Measurements from ENCODE around the gene SCUBE3. TPM values are rescaled to one million over a fixed set of nuclear protein-coding genes. Genes with fewer than 3 reads are reported as not detected.
A peak's percentile ranks its signal among the peaks of the same experiment; 100 is the strongest.

SCUBE3 gene
- total and polyA plus RNA-seq, 9 of the 15 experiments (the other 6 are each of a cell fraction or from before 2014, with no cell fraction given): 0.01 to 0.11 TPM; not detected in 7

DNA sequence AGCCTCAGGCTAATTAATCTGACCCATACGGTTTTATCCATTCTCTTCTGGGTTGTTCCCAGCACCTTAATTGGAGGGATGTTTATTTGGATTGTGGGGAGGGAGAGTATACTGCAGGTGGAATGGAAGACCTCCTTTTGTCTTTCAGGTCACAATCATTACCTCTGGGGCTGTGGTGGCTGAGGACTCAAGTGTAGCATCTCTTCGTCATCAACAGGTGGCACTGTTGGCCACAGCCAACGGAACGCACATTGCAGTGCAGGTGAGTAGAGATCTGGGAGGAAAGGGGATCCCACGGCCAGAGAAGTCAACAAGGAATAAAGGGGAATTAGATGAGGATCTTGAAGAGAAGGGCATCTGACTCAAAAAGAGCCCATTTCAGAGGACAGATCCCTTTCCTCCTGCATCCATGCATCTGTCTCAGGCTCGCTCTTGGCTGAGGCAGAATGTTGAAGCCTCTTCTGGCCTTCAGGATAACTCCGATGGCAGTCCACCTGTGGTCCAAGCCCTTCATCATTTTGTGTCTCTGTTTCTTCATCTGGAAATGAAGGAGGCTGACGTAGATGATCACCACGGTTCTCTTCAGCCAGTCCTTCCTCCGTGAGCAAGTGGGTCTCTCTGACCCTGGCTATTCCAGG is 80.7 kb downstream of the SCUBE3 start:
- no TSS peak for BruUV-seq (replicated peaks)
- no peak overlapping the region for H3K27ac ChIP-seq (ENCODE audit: extremely low read depth, low read depth, low read length)
- CTCF ChIA-PET (ENCODE audit: low intra/inter-chr PET ratio): interaction anchor here (0.5 to 2.1 kb wide), 6 partner anchors 33 to 443 kb away, joined by 3 to 9 read pairs (median 7); partner anchors contain the start of genes ARMC12, PPARD and RPL10A
- no peaks in the 10 kb centered on the region; the same call in 2 of the 3 replicates for H3K36me3 ChIP-seq (ENCODE audit: control insufficient read depth, insufficient read depth, low read length)
- H3K9ac ChIP-seq (ENCODE audit: insufficient read depth in 1 of 2, low read depth in 2 of 2, low read length in 2 of 2): no peak overlapping the region
- peak; percentile 91 for FAIRE-seq
- peak; percentile 75 to 85 (median 79) for DNase-seq (ENCODE audit: extremely low read depth in 1 of 4, low spot score in 3 of 4)
- peaks cover 17% of the 10 kb centered on the region for H3K79me2 ChIP-seq (ENCODE audit: control insufficient read depth, insufficient read depth, low read length)
- H3K27me3 ChIP-seq (ENCODE audit: control insufficient read depth in 2 of 2, insufficient read depth in 2 of 2, low read length in 2 of 2): no peaks in the 10 kb centered on the region
- POLR2A ChIA-PET: interaction anchor here (0.8 to 1.6 kb wide), 4 partner anchors 163 to 179 kb away, joined by 3 to 6 read pairs (median 4); partner anchors contain the start of gene RPL10A
- in situ Hi-C loops (cut with MboI): no loop called here
- no peaks in the 10 kb centered on the region for H3K9me1 ChIP-seq (ENCODE audit: control insufficient read depth, insufficient read depth, low read length)
- H3K4me2 ChIP-seq (ENCODE audit: insufficient read depth, low read length): no peak overlapping the region
- peak; percentile 62 for ATAC-seq
- H3K4me3 ChIP-seq: no peak overlapping the region
- 33% methylated on average over 10 of the region's 10 CpGs for WGBS (ENCODE audit: insufficient coverage, low coverage, missing lambda C conversion rate)
- 0 out of 2 replicates have a peak overlapping the region, but pooled peaks have one; percentile 3 for H2AFZ ChIP-seq (ENCODE audit: low read depth, low read length)
- H4K20me1 ChIP-seq (replicated peaks; ENCODE audit: control insufficient read depth, insufficient read depth, low read length): no peaks in the 10 kb centered on the region
- H3K4me1 ChIP-seq (replicated peaks in 1 of 2; ENCODE audit: control insufficient read depth in 2 of 2, insufficient read depth in 2 of 2, low read length in 2 of 2): peaks cover 17 to 21% of the 10 kb centered on the region in 2 experiments
- intact Hi-C loops (cut with micrococcal nuclease): loop anchor here (10.0 kb wide), 2 partner anchors 260 to 660 kb away; no protein-coding TSS in a partner anchor
- no peaks in the 10 kb centered on the region for H3K9me3 ChIP-seq (replicated peaks; ENCODE audit: control insufficient read depth, insufficient read depth, low read depth, low read length)
- TF ChIP-seq MTF1 (CRISPR knock-in tag; IDR thresholded peaks at IDR 0.05; ENCODE audit: borderline replicate concordance): no peak
- TF ChIP-seq, protein P1, sequence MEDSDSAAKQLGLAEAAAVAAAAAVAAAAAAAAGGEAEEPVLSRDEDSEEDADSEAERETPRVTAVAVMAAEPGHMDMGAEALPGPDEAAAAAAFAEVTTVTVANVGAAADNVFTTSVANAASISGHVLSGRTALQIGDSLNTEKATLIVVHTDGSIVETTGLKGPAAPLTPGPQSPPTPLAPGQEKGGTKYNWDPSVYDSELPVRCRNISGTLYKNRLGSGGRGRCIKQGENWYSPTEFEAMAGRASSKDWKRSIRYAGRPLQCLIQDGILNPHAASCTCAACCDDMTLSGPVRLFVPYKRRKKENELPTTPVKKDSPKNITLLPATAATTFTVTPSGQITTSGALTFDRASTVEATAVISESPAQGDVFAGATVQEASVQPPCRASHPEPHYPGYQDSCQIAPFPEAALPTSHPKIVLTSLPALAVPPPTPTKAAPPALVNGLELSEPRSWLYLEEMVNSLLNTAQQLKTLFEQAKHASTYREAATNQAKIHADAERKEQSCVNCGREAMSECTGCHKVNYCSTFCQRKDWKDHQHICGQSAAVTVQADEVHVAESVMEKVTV (CRISPR knock-in tag; IDR thresholded peaks at IDR 0.05): peak; percentile 11; the same call in 1 of the 2 replicates
- TF ChIP-seq RHOXF2B (CRISPR knock-in tag; conservative IDR thresholded peaks at IDR 0.05): no peak
- TF ChIP-seq DIDO1 (tag; IDR thresholded peaks at IDR 0.05; ENCODE audit: low read depth): no peak
- TF ChIP-seq NFRKB (IDR thresholded peaks at IDR 0.05; ENCODE audit: low read depth): no peak
- no peak for TF ChIP-seq SUPT5H (IDR thresholded peaks at IDR 0.05)
- peak; percentile 18; the same call in 1 of the 2 replicates for TF ChIP-seq HDGF (IDR thresholded peaks at IDR 0.05)
- no peak for TF ChIP-seq ZFP1 (CRISPR knock-in tag; IDR thresholded peaks at IDR 0.05)
- TF ChIP-seq CAMTA2 (CRISPR knock-in tag; conservative IDR thresholded peaks at IDR 0.05): no peak
- TF ChIP-seq CREBBP (IDR thresholded peaks at IDR 0.05; ENCODE audit: low read depth, low read length): no peak
- TF ChIP-seq ZBTB34 (CRISPR knock-in tag; IDR thresholded peaks at IDR 0.05): no peak
- peak; percentile 48; the same call in 1 of the 2 replicates for TF ChIP-seq JUND (IDR thresholded peaks at IDR 0.05; ENCODE audit: borderline replicate concordance, low read depth, low read length)
- no peak; the same call in 2 of the 3 replicates for TF ChIP-seq JUND (tag; IDR thresholded peaks at IDR 0.05; ENCODE audit: borderline replicate concordance, low read depth, low read length)
- TF ChIP-seq FIP1L1 (IDR thresholded peaks at IDR 0.05; ENCODE audit: low read depth, low read length, poor library complexity, severe bottlenecking): no peak
- no peak for TF ChIP-seq ATF1 (CRISPR knock-in tag; IDR thresholded peaks at IDR 0.05)
- peak; percentile 48; the same call in 1 of the 2 replicates for TF ChIP-seq ATF1 (tag; IDR thresholded peaks at IDR 0.05)
- peak; percentile 45; the same call in 1 of the 2 replicates for TF ChIP-seq CREB1 (IDR thresholded peaks at IDR 0.05)
- TF ChIP-seq CREB1 (CRISPR knock-in tag; IDR thresholded peaks at IDR 0.05): peak; percentile 74; the same call in 1 of the 2 replicates
- no peak for TF ChIP-seq POLR2AphosphoS2 (IDR thresholded peaks at IDR 0.05; ENCODE audit: low read length)
- TF ChIP-seq CEBPB (tag; IDR thresholded peaks at IDR 0.05): no peak
- TF ChIP-seq POLR3G (IDR thresholded peaks at IDR 0.05; ENCODE audit: extremely low read depth, insufficient read length, insufficient replicate concordance): no peak
